Liver (tissue), 3 donors: ENCODE measurements around the gene GRIN3B.

Source experiments
- CTCF ChIP-seq: fragments of 150-350 bp; IDR thresholded peaks from 2 replicates; pipeline ENCODE4 v1.5.1; 2017; ENCODE audit warnings: improper control_type of control experiment, low read depth, low read length; ENCODE audit not compliant: missing input control
- REST ChIP-seq: IDR thresholded peaks from 2 replicates; pipeline ENCODE4 v1.6.1; 2016; ENCODE audit warnings: antibody characterized with exemption, mild to moderate bottlenecking
- SP1 ChIP-seq: IDR thresholded peaks from 2 replicates; pipeline ENCODE4 v1.6.1; 2018; ENCODE audit warnings: antibody characterized with exemption, mild to moderate bottlenecking
- donor health status: healthy.
- donor health status: healthy.

- no peak for TF ChIP-seq CTCF
- peak; percentile 24 for TF ChIP-seq REST
- no peak for TF ChIP-seq SP1
Observed at GRCh38 chr19:1020868-1021425, 20.7 kb downstream of the GRIN3B start, which contains the start of gene TMEM259.
